HEK293T (cell line): Measurements from ENCODE around the gene SURF2.

ENCODE experiments used
- CTBP1 ChIP-seq: fragments of 450-650 bp; IDR thresholded peaks from 2 replicates; pipeline ENCODE4 v1.6.1; 2016; ENCODE audit warnings: borderline replicate concordance
- ELF4 ChIP-seq: fragments of 450-650 bp; IDR thresholded peaks from 2 replicates; pipeline ENCODE4 v1.6.1; 2017; ENCODE audit warnings: antibody characterized with exemption
- FOXA1 ChIP-seq: fragments of 450-650 bp; IDR thresholded peaks from 2 replicates; pipeline ENCODE4 v1.6.1; 2016; ENCODE audit warnings: mild to moderate bottlenecking
- FOXM1 ChIP-seq: fragments of 450-650 bp; IDR thresholded peaks from 2 replicates; pipeline ENCODE4 v1.6.1; 2017; ENCODE audit warnings: mild to moderate bottlenecking, borderline replicate concordance
- NFRKB ChIP-seq: fragments of 450-650 bp; IDR thresholded peaks from 2 replicates; pipeline ENCODE4 v1.6.1; 2016; ENCODE audit warnings: mild to moderate bottlenecking, moderate library complexity
- SP1 ChIP-seq: fragments of 450-650 bp; IDR thresholded peaks from 2 replicates; pipeline ENCODE4 v1.6.1; 2017
- TARDBP ChIP-seq: fragments of 450-650 bp; IDR thresholded peaks from 2 replicates; pipeline ENCODE4 v1.6.1; 2016

DNA sequence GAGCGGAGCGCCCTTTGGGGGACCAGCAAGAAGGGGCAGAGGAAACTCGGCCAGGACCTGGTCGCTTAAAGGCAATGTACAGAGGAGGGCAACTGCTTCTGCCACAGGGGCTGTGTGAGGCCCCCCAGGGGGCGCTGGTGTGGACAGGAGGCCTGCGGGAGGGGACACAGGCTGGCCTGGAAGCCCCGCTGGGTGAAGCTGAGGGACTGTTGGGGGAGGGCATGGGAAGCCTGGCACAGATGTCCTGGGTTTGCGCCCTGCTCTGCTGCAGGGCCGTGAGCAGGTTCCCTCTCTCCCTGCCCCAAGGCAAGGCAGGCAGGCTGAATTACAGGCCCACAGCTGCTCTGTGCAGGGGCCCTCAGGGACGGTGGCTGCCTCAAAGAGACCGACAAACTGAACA, 13.8 kb upstream of the SURF2 start:
- TF ChIP-seq NFRKB = no peak
- TF ChIP-seq FOXA1 = no peak
- no peak for TF ChIP-seq TARDBP
- TF ChIP-seq ELF4 = no peak
- no peak for TF ChIP-seq SP1
- TF ChIP-seq CTBP1 = no peak
- TF ChIP-seq FOXM1 = no peak
